Left lung (tissue), 10 donors: Measurements from ENCODE around the gene ANKS1B. TPM values are rescaled to one million over a fixed set of nuclear protein-coding genes. Genes with fewer than 3 reads are reported as not detected.

Experiments used
- ATAC-seq: fragments of 200-7000 bp; cut with Tn5 transposase; one replicate; pipeline ENCODE4 v1.9.1; 2020; ENCODE audit warnings: moderate library complexity
- DNase-seq, 4 donors: peaks; one replicate each; pipeline ENCODE4 v3.0.0-alpha.2; 2013 to 2020
- H3K27ac ChIP-seq, 2 donors: fragments of 200-600 bp; sonication (generic) in 1 of 2; one replicate each; pipeline versions ENCODE4 v1.5.0 to v1.8.0; 2020 to 2021
- H3K27me3 ChIP-seq, 2 donors: fragments of 200-600 bp; sonication (generic) in 1 of 2; one replicate each; pipeline versions ENCODE4 v1.5.0 to v1.8.0; 2020 to 2021
- H3K36me3 ChIP-seq, 2 donors: fragments of 200-600 bp; sonication (generic) in 1 of 2; one replicate each; pipeline versions ENCODE4 v1.5.0 to v1.8.0; 2020 to 2021
- H3K4me1 ChIP-seq, 2 donors: fragments of 200-600 bp; one replicate each; pipeline ENCODE4 v1.8.0; 2021
- H3K4me3 ChIP-seq, 2 donors: fragments of 200-600 bp; sonication (generic) in 1 of 2; one replicate each; pipeline versions ENCODE4 v1.5.0 to v1.8.0; 2020 to 2021; ENCODE audit warnings: mild to moderate bottlenecking in 1 of 2
- H3K9me3 ChIP-seq, 2 donors: fragments of 200-600 bp; sonication (generic) in 1 of 2; one replicate each; pipeline versions ENCODE4 v1.5.0 to v1.8.0; 2020 to 2021
- intact Hi-C, 2 donors: fragments of 100-400 bp; cut with DNase I; formaldehyde crosslinking; loops; one replicate each; pipeline versions ENCODE4 v1.11.2 to v1.14.2; 2022
- polyA plus RNA-seq, 6 donors: library from polyadenylated mRNA; unstranded; fragments of 120-200 nt; gene quantifications; one replicate each; pipeline ENCODE4 v1.2.1, GENCODE V29; 2013; ENCODE audit not compliant: insufficient read length in 6 of 6
- total RNA-seq, 2 donors: library from RNA; stranded (reverse); fragmentation: NEBNext Ultra II Directional; extraction: Animal tissue kit (Norgen Biotek cat#: 25700); gene quantifications; one replicate each; pipeline ENCODE4 v1.2.1, GENCODE V29; 2021
- TF ChIP-seq, protein P1 (sequence below), 2 donors: fragments of 200-600 bp; sonication (generic) in 1 of 2; IDR thresholded peaks; one replicate each; pipeline versions ENCODE4 v1.5.0 to v1.8.0; 2021; ENCODE audit warnings: antibody characterized with exemption in 2 of 2
- donor health status: DM: no; HTN: yes; CAD: no.
- donor health status: DM: no; HTN: no; CAD: no.

ANKS1B gene
- total and polyA plus RNA-seq, 8 donors = 4.9 to 31.8 (median 14.9) TPM

DNA sequence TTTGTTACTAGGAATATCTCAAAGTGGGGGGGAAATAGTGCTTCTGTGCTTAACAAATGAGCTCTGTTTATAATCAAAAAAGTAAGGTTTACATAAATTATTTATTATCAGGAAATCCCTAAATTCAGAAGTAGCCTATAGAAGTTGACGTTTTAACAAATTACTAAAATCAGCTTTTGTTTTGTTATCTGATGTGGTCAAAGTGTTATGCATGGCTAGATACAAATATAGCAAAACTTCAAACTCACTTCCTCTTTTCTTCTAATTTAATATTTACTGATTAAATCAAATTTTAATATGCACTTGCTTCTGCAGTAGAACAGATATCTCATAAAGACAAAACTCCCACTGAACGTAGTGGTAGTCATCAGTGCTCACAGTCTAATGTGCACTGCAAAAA, 289.7 kb downstream of the ANKS1B start:
- ATAC-seq (no peak), DNase-seq (no peak)
- H3K27me3 ChIP-seq = no peaks in the 10 kb centered on the region
- TF ChIP-seq, protein P1, sequence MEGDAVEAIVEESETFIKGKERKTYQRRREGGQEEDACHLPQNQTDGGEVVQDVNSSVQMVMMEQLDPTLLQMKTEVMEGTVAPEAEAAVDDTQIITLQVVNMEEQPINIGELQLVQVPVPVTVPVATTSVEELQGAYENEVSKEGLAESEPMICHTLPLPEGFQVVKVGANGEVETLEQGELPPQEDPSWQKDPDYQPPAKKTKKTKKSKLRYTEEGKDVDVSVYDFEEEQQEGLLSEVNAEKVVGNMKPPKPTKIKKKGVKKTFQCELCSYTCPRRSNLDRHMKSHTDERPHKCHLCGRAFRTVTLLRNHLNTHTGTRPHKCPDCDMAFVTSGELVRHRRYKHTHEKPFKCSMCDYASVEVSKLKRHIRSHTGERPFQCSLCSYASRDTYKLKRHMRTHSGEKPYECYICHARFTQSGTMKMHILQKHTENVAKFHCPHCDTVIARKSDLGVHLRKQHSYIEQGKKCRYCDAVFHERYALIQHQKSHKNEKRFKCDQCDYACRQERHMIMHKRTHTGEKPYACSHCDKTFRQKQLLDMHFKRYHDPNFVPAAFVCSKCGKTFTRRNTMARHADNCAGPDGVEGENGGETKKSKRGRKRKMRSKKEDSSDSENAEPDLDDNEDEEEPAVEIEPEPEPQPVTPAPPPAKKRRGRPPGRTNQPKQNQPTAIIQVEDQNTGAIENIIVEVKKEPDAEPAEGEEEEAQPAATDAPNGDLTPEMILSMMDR (IDR thresholded peaks at IDR 0.05) = no peak
- no peak overlapping the region for H3K27ac ChIP-seq
- H3K4me1 ChIP-seq = no peaks in the 10 kb centered on the region
- H3K4me3 ChIP-seq = no peak overlapping the region
- no peaks in the 10 kb centered on the region for H3K9me3 ChIP-seq
- H3K36me3 ChIP-seq = no peaks in the 10 kb centered on the region
- intact Hi-C loops = no loop called here

DNA sequence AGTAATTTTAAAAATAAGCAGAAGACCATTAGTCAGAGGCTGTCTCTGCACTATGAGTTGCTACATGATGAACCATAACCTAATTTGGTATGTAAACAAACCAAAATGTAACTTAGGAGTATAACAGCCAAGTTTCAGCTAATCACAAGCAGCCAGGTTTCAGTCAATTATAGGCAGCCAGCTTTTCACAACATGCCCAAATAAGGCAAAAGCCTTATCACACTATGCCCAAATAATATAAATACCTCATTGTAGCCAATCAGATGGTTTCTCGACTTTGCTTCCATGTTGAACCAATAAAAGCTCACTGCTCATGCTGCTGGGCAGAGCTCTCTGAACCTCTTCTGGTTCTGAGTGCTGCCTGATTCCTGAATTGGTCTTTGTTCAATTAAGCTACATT, 298.6 kb downstream of the ANKS1B start:
- TF ChIP-seq, protein P1 (IDR thresholded peaks at IDR 0.05) = no peak
- intact Hi-C loops = no loop called here
- Histone ChIP-seq H3K4me1 (no peaks in the 10 kb centered on the region), H3K4me3 (no peak overlapping the region), H3K27ac (no peak overlapping the region), H3K9me3 (peaks cover 0 to 12% of the 10 kb centered on the region in 2 donors), H3K36me3 (no peaks in the 10 kb centered on the region), H3K27me3 (no peaks in the 10 kb centered on the region)
- DNase-seq (no peak), ATAC-seq (no peak)

DNA sequence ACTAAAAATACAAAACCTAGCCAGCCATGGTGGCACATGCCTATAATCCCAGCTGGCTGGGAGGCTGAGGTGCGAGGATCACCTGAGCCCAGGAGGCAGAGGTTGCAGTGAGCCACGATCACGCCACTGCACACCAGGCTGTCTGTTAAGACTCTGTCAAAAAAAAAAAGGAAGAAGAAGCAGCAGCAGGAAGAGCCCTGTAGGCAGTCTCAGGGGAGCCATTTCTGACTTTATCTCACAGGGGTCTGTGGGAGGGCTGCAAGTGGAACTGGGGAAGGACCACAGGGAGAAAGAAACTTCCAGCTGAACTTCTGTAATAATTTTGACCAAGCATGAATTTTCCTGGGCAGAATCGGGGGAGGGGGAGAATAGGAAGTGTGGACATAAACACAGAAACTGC, 304.5 kb downstream of the ANKS1B start:
- H3K9me3 ChIP-seq = peaks cover 0 to 10% of the 10 kb centered on the region in 2 donors
- H3K27ac ChIP-seq = no peak overlapping the region
- no peaks in the 10 kb centered on the region for H3K4me1 ChIP-seq
- no peaks in the 10 kb centered on the region for H3K36me3 ChIP-seq
- no peak for ATAC-seq
- H3K27me3 ChIP-seq = no peaks in the 10 kb centered on the region
- TF ChIP-seq, protein P1 (IDR thresholded peaks at IDR 0.05) = no peak
- H3K4me3 ChIP-seq = no peak overlapping the region
- DNase-seq = peak in 1 of 4 donors; percentile 33
- intact Hi-C loops = no loop called here

DNA sequence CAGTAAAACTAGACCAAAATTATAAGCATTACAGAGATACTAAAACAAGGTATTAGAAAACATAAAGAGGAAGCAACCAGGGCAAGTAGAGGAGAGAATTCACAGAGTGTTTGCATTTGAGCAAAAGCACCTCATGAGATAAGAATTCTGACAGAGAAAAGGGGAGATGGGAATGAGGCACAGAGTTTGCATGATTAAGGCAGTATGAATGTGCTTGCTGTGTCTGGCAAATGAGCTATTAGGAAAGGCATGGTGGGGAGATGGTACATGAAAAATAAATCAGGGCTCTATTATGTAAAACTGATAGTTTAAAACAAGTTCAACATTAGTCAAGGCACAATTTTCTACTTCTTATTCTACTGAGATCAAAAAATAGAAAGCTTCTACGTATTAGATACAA, 314.1 kb downstream of the ANKS1B start:
- no peaks in the 10 kb centered on the region for H3K27me3 ChIP-seq
- H3K4me3 ChIP-seq = no peak overlapping the region
- intact Hi-C loops = no loop called here
- TF ChIP-seq, protein P1 (IDR thresholded peaks at IDR 0.05) = no peak
- no peaks in the 10 kb centered on the region for H3K36me3 ChIP-seq
- no peak overlapping the region for H3K27ac ChIP-seq
- no peak for ATAC-seq
- DNase-seq = no peak
- H3K9me3 ChIP-seq = peaks cover 0 to 4% of the 10 kb centered on the region in 2 donors
- H3K4me1 ChIP-seq = no peaks in the 10 kb centered on the region

DNA sequence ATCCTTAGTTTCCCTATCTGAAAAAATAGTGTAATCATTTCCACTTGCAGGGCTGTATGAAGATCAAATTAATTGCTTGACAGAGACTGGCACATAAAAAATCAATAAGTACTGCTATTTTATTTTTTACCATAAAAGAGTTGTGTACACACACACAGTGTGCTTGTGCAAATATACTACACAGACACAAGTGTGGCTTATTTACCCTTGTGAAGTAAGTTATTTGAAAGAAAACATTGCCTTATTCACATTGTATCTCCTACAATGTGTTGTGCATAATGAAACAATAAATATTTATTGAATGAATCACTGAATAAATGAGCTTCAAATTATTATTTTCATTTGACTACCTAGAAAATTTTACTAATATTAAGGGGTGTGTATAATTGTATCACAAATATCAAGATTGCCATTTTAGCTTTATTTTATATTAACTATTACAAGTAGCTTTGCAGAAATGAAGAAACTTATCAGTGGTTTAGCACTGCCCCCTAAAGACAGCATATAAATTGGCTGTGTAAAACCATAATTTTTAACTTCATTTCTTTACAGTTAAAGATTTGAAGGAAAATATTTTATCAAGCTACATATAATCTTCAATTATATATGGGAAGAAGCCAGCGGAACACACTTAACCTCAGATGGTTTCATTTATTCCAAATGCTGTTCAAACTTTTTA, 325.9 kb downstream of the ANKS1B start:
- Histone ChIP-seq H3K9me3 (no peaks in the 10 kb centered on the region), H3K4me1 (no peaks in the 10 kb centered on the region), H3K36me3 (no peaks in the 10 kb centered on the region), H3K4me3 (no peak overlapping the region), H3K27me3 (no peaks in the 10 kb centered on the region), H3K27ac (no peak overlapping the region)
- TF ChIP-seq, protein P1 (IDR thresholded peaks at IDR 0.05) = no peak
- ATAC-seq (no peak), DNase-seq (peak in 2 of 4 donors; percentile 9 to 34)
- intact Hi-C loops = no loop called here
